ENCODE measurements around the gene METAP1D. TPM values are rescaled to one million over a fixed set of nuclear protein-coding genes. Genes with fewer than 3 reads are reported as not detected.

METAP1D gene
- total and polyA plus RNA-seq, 11 donors, result 2.9 to 7.0 (median 5.3) TPM

DNA sequence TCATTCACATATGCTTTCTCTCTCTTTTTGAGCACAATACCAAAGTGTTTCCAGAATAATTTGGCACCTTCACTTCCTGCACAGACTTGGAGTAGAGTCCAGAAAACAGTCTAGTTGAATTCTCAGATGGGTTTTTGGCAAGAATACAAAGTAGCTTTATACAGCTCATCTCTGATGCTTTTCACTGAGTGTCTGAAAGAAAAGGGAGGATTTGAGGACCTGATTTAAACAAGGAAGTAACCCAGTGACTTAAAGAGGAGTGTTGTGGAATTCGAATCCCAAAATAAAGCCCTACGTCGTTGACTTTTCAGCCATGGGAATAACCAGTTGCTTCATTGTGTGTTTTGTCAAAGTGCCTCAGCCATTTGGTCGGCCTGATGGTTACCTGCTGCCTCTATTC, 31.8 kb downstream of the METAP1D start:
- ATAC-seq, result no peak
- WGBS, 4 donors, result 46 to 65% (median 58%) methylated on average over 4 of the region's 4 CpGs
- intact Hi-C loops (cut with DNase I), result no loop called here
- no peaks in the 10 kb centered on the region for H3K4me1 ChIP-seq
- no peaks in the 10 kb centered on the region for H3K27me3 ChIP-seq
- H3K4me3 ChIP-seq, result no peak overlapping the region
- TF ChIP-seq, protein P1, sequence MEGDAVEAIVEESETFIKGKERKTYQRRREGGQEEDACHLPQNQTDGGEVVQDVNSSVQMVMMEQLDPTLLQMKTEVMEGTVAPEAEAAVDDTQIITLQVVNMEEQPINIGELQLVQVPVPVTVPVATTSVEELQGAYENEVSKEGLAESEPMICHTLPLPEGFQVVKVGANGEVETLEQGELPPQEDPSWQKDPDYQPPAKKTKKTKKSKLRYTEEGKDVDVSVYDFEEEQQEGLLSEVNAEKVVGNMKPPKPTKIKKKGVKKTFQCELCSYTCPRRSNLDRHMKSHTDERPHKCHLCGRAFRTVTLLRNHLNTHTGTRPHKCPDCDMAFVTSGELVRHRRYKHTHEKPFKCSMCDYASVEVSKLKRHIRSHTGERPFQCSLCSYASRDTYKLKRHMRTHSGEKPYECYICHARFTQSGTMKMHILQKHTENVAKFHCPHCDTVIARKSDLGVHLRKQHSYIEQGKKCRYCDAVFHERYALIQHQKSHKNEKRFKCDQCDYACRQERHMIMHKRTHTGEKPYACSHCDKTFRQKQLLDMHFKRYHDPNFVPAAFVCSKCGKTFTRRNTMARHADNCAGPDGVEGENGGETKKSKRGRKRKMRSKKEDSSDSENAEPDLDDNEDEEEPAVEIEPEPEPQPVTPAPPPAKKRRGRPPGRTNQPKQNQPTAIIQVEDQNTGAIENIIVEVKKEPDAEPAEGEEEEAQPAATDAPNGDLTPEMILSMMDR (IDR thresholded peaks at IDR 0.05), result no peak
- TF ChIP-seq POLR2A (IDR thresholded peaks at IDR 0.05), result no peak
- H3K27ac ChIP-seq, result no peak overlapping the region
- no peaks in the 10 kb centered on the region for H3K36me3 ChIP-seq
- DNase-seq, result no peak
- H3K9me3 ChIP-seq, result no peaks in the 10 kb centered on the region

DNA sequence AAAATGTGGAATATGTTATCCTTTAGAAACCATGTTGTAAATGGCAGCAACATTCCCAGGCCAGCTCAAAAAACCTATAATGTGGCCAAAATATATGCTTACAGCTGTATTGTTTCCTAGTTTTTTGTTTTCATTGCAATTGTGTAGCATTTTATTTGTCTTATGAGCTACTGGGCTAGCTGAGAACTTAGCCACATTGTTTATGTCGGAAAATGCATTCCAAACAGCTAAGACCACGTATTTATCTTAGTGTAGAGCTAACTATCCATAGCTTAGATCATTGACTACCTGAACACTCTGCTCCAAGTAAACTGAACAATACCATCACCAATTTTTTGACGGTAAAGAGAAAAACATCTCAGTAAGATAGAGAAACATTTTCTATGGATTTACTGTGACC, 38.4 kb downstream of the METAP1D start:
- ATAC-seq (no peak), DNase-seq (no peak)
- no peaks in the 10 kb centered on the region for H3K4me1 ChIP-seq
- H3K27me3 ChIP-seq, result no peaks in the 10 kb centered on the region
- TF ChIP-seq, protein P1 (IDR thresholded peaks at IDR 0.05), result no peak
- TF ChIP-seq POLR2A (IDR thresholded peaks at IDR 0.05), result no peak
- no peaks in the 10 kb centered on the region for H3K9me3 ChIP-seq
- intact Hi-C loops (cut with DNase I), result no loop called here
- 88 to 92% (median 90%) methylated on average over 3 of the region's 3 CpGs for WGBS, 4 donors
- no peaks in the 10 kb centered on the region for H3K36me3 ChIP-seq
- H3K4me3 ChIP-seq, result no peak overlapping the region
- H3K27ac ChIP-seq, result no peak overlapping the region

DNA sequence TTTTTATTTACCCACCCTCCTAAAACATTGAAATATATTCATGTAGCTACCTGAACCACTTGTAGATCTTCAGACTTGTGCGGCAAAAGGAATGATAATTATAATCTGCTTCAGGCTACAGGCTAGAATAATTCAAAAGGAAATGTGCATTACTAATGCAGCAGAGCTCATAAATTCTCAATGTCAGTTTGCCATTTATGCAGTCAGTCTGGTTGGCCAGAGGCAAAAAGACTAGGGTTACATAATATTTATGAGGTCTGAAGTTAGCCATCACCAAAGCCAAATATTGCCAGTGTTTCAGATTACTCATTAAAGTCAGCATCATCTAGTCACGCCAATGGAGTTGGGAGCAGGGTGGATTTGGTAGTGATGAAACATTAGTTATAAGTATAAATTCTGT, 38.9 kb downstream of the METAP1D start:
- intact Hi-C loops (cut with DNase I), result no loop called here
- 92 to 98% (median 95%) methylated on average over 2 of the region's 2 CpGs for WGBS, 4 donors

DNA sequence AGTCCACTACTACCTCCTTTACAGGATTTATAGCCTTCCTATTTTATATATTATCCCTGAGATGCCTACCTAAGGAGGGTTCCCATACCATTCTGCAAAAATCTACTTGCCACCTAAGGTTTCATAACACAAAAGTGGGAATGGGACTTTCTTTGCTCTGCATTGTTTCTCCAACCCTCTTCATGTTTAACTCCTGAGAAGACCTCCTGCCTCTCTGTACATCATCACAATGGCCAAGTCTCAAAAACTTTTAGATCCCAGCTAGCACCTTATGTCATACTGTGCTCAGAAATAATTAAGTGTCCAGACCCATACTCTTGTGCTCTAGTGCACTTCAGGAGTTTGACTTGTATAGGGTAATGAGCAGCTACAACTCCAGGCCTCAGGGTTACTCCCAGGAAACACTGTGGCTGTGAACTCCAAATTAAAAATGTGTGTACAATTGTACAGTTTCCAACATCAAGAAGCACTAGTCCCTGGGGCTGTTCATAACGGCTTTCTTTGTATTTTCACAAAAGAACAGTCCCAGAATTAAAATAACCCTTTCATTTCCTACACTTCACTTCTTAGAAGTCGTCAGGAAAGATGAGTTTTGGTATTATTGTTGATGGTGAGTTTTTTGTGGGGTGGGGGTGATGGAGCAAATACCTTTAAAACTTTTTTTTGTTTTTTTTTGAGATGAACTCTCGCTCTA, 39.4 kb downstream of the METAP1D start:
- intact Hi-C loops (cut with DNase I), result no loop called here
- Histone ChIP-seq H3K27me3 (no peaks in the 10 kb centered on the region), H3K27ac (no peak overlapping the region), H3K36me3 (no peaks in the 10 kb centered on the region), H3K4me3 (no peak overlapping the region), H3K9me3 (no peaks in the 10 kb centered on the region), H3K4me1 (no peaks in the 10 kb centered on the region)
- 72 to 80% (median 75%) methylated on average over 3 of the region's 3 CpGs for WGBS, 4 donors
- TF ChIP-seq, protein P1 (IDR thresholded peaks at IDR 0.05), result no peak
- TF ChIP-seq POLR2A (IDR thresholded peaks at IDR 0.05), result no peak
- ATAC-seq (no peak), DNase-seq (no peak)

More for the DNA sequence above, 38.9 kb downstream of the METAP1D start:
- Histone ChIP-seq H3K27me3 (no peaks in the 10 kb centered on the region), H3K4me1 (no peaks in the 10 kb centered on the region), H3K36me3 (no peaks in the 10 kb centered on the region), H3K27ac (no peak overlapping the region), H3K4me3 (no peak overlapping the region), H3K9me3 (no peaks in the 10 kb centered on the region)
- no peak for DNase-seq
- no peak for ATAC-seq
- TF ChIP-seq, protein P1 (IDR thresholded peaks at IDR 0.05), result no peak
- no peak for TF ChIP-seq POLR2A (IDR thresholded peaks at IDR 0.05)
